ENCODE results near the gene ENDOG. TPM values are rescaled to one million over a fixed set of nuclear protein-coding genes. Genes with fewer than 3 reads are reported as not detected.

Gene ENDOG
- total RNA-seq, 1 experiment from 2014 or later = 17.6 TPM

Other genes starting within 250 kb of the ENDOG start
- gene DYNC2I2, start 161.7 kb upstream of the ENDOG start, total RNA-seq (2014; rRNA removed; shearing (Covaris generic); ENCODE audit: low replicate concordance) = 38.9 and 73.2 TPM in 2 replicates
- 378 and 638 TPM in 2 replicates for gene SET, start 129.3 kb upstream of the ENDOG start, total RNA-seq (2014; rRNA removed; shearing (Covaris generic); ENCODE audit: low replicate concordance)
- gene PKN3, start 116.0 kb upstream of the ENDOG start, total RNA-seq (2014; rRNA removed; shearing (Covaris generic); ENCODE audit: low replicate concordance) = 0.04 TPM in 1 of 2 replicates, not detected in the other
- 29.3 and 47.6 TPM in 2 replicates for gene ZDHHC12, start 94.4 kb upstream of the ENDOG start, total RNA-seq (2014; rRNA removed; shearing (Covaris generic); ENCODE audit: low replicate concordance)
- 25.4 and 25.6 TPM in 2 replicates for gene ZER1, start 46.6 kb upstream of the ENDOG start, total RNA-seq (2014; rRNA removed; shearing (Covaris generic); ENCODE audit: low replicate concordance)
- gene TBC1D13, start 31.2 kb upstream of the ENDOG start, total RNA-seq (2014; rRNA removed; shearing (Covaris generic); ENCODE audit: low replicate concordance) = 6.7 and 9.5 TPM in 2 replicates
- gene SPOUT1, start 11.3 kb downstream of the ENDOG start, total RNA-seq (2014; rRNA removed; shearing (Covaris generic); ENCODE audit: low replicate concordance) = 28.6 and 42.5 TPM in 2 replicates
- gene KYAT1, start 63.5 kb downstream of the ENDOG start, total RNA-seq (2014; rRNA removed; shearing (Covaris generic); ENCODE audit: low replicate concordance) = 26.8 and 31.3 TPM in 2 replicates
- 6.3 and 7.8 TPM in 2 replicates for gene LRRC8A, start 63.6 kb downstream of the ENDOG start, total RNA-seq (2014; rRNA removed; shearing (Covaris generic); ENCODE audit: low replicate concordance)
- gene PHYHD1, start 102.5 kb downstream of the ENDOG start, total RNA-seq (2014; rRNA removed; shearing (Covaris generic); ENCODE audit: low replicate concordance) = not detected in 2 replicates
- 6.1 and 10.7 TPM in 2 replicates for gene DOLK, start 129.1 kb downstream of the ENDOG start, total RNA-seq (2014; rRNA removed; shearing (Covaris generic); ENCODE audit: low replicate concordance)
- gene NUP188, start 129.2 kb downstream of the ENDOG start, total RNA-seq (2014; rRNA removed; shearing (Covaris generic); ENCODE audit: low replicate concordance) = 32.1 and 49.0 TPM in 2 replicates
- gene SH3GLB2, start 209.8 kb downstream of the ENDOG start, total RNA-seq (2014; rRNA removed; shearing (Covaris generic); ENCODE audit: low replicate concordance) = 42.1 and 76.3 TPM in 2 replicates
- 10.2 and 26.4 TPM in 2 replicates for gene MIGA2, start 218.1 kb downstream of the ENDOG start, total RNA-seq (2014; rRNA removed; shearing (Covaris generic); ENCODE audit: low replicate concordance)